Measurements from ENCODE around the gene TWF2. TPM values are rescaled to one million over a fixed set of nuclear protein-coding genes. Genes with fewer than 3 reads are reported as not detected.

The TWF2 gene
- total and polyA plus RNA-seq, 10 of the 15 experiments (the other 5 are each of a cell fraction or from before 2014, with no cell fraction given) = 0.16 to 106 (median 68.5) TPM

DNA sequence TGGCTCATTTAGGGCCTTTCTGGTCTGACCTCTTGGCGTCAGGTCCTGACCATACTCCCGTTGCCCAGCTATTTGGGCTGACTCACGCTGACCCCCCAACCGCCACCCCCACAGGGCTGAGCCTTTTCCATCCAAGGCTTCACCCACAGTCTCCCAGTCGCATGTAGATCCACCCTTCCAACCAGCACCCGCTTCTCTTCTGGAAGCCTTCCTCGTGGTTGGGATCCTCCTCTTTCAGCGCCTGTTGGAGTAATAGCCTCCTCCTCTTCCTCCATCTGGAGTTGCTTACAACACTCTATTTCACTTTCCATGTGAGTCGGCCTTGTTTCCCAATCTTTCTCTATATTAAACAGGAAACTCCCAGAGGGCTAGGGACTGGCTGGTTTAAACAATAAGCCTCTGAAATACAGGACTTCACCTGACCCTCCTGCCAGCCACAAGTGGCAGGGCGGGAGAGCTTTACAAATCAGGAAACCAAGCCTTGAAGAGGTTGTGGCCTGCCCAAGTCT lies 43.1 kb downstream of the TWF2 start:
- FAIRE-seq = no peak

DNA sequence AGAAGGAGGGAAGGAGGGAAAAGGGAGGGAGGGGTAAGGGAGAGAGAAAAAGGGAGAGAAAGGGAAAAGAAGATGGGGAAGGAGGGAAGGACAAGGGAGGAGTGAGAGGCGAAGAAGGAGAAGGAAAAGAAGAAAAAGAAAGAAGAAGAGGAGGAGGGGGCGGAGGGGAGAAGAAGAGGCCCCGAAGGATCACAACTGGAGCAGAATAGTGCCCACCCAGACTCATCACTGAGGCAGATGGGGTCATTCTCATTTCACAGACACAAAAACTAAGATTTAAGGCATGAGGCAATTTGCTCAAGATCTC lies 43.7 kb downstream of the TWF2 start:
- Histone ChIP-seq H2AFZ (ENCODE audit: control insufficient read depth, low read depth, low read length) (no peak overlapping the region), H3K9ac (ENCODE audit: control insufficient read depth, insufficient read depth, low read length) (no peak overlapping the region), H3K4me1 (ENCODE audit: control insufficient read depth, insufficient read depth, low read length) (peaks cover 22% of the 10 kb centered on the region), H3K27me3 (replicated peaks in 1 of 2; ENCODE audit: control insufficient read depth in 2 of 2, insufficient read depth in 2 of 2, low read length in 1 of 2) (no peaks in the 10 kb centered on the region), H3K4me3 (no peak overlapping the region), H4K20me1 (ENCODE audit: control insufficient read depth, insufficient read depth) (no peaks in the 10 kb centered on the region), H3K27ac (ENCODE audit: control insufficient read depth, insufficient read depth) (no peak overlapping the region), H3K4me2 (ENCODE audit: control insufficient read depth, insufficient read depth) (no peak overlapping the region), H3K9me3 (replicated peaks; ENCODE audit: control insufficient read depth, insufficient read depth, low read length) (no peaks in the 10 kb centered on the region), H3K36me3 (ENCODE audit: control insufficient read depth in 2 of 2, insufficient read depth in 2 of 2, low read length in 1 of 2) (0 out of 4 replicates have a peak, but pooled peaks cover 0 to 4% of the 10 kb centered on the region in 2 experiments), H3K79me2 (ENCODE audit: control insufficient read depth, insufficient read depth, low read length) (peaks cover 17% of the 10 kb centered on the region)
- intact Hi-C loops (cut with micrococcal nuclease; ENCODE audit: unreplicated experiment) = no loop called here
- 77% methylated on average over 3 of the region's 3 CpGs for WGBS (ENCODE audit: insufficient coverage, insufficient replicate concordance, low lambda C conversion rate, missing lambda C conversion rate)
- no TSS peak for BruUV-seq (replicated peaks)
- FAIRE-seq (no peak), ATAC-seq (no peak), DNase-seq (ENCODE audit: low read depth, low spot score) (no peak)
- CTCF ChIA-PET = interaction anchor here (1.1 kb wide), 1 partner anchor 10 kb away, joined by 3 read pairs; no protein-coding TSS in a partner anchor
- RAD21 ChIA-PET (ENCODE audit: unreplicated experiment) = no interaction called here
- SMC1A ChIA-PET (ENCODE audit: uncharacterized antibody, unreplicated experiment) = interaction anchor here (1.1 kb wide), 1 partner anchor 26 kb away, joined by 3 read pairs; no protein-coding TSS in a partner anchor
- POLR2A ChIA-PET = no interaction called here
- in situ Hi-C loops (cut with MboI) = no loop called here
- TF ChIP-seq IRF4 (IDR thresholded peaks at IDR 0.05; ENCODE audit: low read depth, low read length) (no peak), TBL1XR1 (IDR thresholded peaks at IDR 0.05; ENCODE audit: low read depth, low read length) (no peak), SMARCA5 (IDR thresholded peaks at IDR 0.05) (no peak), ZNF207 (IDR thresholded peaks at IDR 0.05; ENCODE audit: borderline replicate concordance) (no peak), DPF2 (IDR thresholded peaks at IDR 0.05) (no peak)
- TF ChIP-seq, protein P1, sequence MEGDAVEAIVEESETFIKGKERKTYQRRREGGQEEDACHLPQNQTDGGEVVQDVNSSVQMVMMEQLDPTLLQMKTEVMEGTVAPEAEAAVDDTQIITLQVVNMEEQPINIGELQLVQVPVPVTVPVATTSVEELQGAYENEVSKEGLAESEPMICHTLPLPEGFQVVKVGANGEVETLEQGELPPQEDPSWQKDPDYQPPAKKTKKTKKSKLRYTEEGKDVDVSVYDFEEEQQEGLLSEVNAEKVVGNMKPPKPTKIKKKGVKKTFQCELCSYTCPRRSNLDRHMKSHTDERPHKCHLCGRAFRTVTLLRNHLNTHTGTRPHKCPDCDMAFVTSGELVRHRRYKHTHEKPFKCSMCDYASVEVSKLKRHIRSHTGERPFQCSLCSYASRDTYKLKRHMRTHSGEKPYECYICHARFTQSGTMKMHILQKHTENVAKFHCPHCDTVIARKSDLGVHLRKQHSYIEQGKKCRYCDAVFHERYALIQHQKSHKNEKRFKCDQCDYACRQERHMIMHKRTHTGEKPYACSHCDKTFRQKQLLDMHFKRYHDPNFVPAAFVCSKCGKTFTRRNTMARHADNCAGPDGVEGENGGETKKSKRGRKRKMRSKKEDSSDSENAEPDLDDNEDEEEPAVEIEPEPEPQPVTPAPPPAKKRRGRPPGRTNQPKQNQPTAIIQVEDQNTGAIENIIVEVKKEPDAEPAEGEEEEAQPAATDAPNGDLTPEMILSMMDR (IDR thresholded peaks at IDR 0.05 in 2 of 3, conservative IDR thresholded peaks at IDR 0.05 in 1 of 3; ENCODE audit: control insufficient read depth in 2 of 3, extremely low read depth in 1 of 3, insufficient read depth in 1 of 3, low read depth in 3 of 3, low read length in 3 of 3) = no peak
- TF ChIP-seq, protein P2, sequence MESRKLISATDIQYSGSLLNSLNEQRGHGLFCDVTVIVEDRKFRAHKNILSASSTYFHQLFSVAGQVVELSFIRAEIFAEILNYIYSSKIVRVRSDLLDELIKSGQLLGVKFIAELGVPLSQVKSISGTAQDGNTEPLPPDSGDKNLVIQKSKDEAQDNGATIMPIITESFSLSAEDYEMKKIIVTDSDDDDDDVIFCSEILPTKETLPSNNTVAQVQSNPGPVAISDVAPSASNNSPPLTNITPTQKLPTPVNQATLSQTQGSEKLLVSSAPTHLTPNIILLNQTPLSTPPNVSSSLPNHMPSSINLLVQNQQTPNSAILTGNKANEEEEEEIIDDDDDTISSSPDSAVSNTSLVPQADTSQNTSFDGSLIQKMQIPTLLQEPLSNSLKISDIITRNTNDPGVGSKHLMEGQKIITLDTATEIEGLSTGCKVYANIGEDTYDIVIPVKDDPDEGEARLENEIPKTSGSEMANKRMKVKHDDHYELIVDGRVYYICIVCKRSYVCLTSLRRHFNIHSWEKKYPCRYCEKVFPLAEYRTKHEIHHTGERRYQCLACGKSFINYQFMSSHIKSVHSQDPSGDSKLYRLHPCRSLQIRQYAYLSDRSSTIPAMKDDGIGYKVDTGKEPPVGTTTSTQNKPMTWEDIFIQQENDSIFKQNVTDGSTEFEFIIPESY (IDR thresholded peaks at IDR 0.05) = no peak

More for the DNA sequence above, 43.1 kb downstream of the TWF2 start:
- in situ Hi-C loops (cut with MboI) = no loop called here
- BruUV-seq (replicated peaks) = no TSS peak
- H3K9me3 ChIP-seq (replicated peaks; ENCODE audit: control insufficient read depth, insufficient read depth, low read length) = no peaks in the 10 kb centered on the region
- H3K4me3 ChIP-seq = no peak overlapping the region
- ChIA-PET CTCF (interaction anchor here (1.1 kb wide), 1 partner anchor 9 kb away, joined by 3 read pairs; no protein-coding TSS in a partner anchor), RAD21 (ENCODE audit: unreplicated experiment) (no interaction called here), SMC1A (ENCODE audit: uncharacterized antibody, unreplicated experiment) (interaction anchor here (1.0 to 1.6 kb wide), 3 partner anchors 10 to 25 kb away, joined by 3 to 5 read pairs (median 3); no protein-coding TSS in a partner anchor), POLR2A (interaction anchor here (1.1 to 1.2 kb wide), 2 partner anchors 9 to 42 kb away, joined by 4 read pairs; partner anchors contain the start of gene POC1A)
- H3K4me1 ChIP-seq (ENCODE audit: control insufficient read depth, insufficient read depth, low read length) = peaks cover 25% of the 10 kb centered on the region
- no peak for DNase-seq (ENCODE audit: low read depth, low spot score)
- peaks cover 19% of the 10 kb centered on the region for H3K79me2 ChIP-seq (ENCODE audit: control insufficient read depth, insufficient read depth, low read length)
- WGBS (ENCODE audit: insufficient coverage, insufficient replicate concordance, low lambda C conversion rate, missing lambda C conversion rate) = 51% methylated on average over 10 of the region's 10 CpGs
- no peak for ATAC-seq
- no peaks in the 10 kb centered on the region for H3K27me3 ChIP-seq (replicated peaks in 1 of 2; ENCODE audit: control insufficient read depth in 2 of 2, insufficient read depth in 2 of 2, low read length in 1 of 2)
- no peak overlapping the region for H3K27ac ChIP-seq (ENCODE audit: control insufficient read depth, insufficient read depth)
- intact Hi-C loops (cut with micrococcal nuclease; ENCODE audit: unreplicated experiment) = no loop called here
- no peak overlapping the region for H2AFZ ChIP-seq (ENCODE audit: control insufficient read depth, low read depth, low read length)
- H4K20me1 ChIP-seq (ENCODE audit: control insufficient read depth, insufficient read depth) = no peaks in the 10 kb centered on the region
- 0 out of 4 replicates have a peak, but pooled peaks cover 0 to 4% of the 10 kb centered on the region in 2 experiments for H3K36me3 ChIP-seq (ENCODE audit: control insufficient read depth in 2 of 2, insufficient read depth in 2 of 2, low read length in 1 of 2)
- H3K4me2 ChIP-seq (ENCODE audit: control insufficient read depth, insufficient read depth) = no peak overlapping the region
- no peak overlapping the region for H3K9ac ChIP-seq (ENCODE audit: control insufficient read depth, insufficient read depth, low read length)
- TF ChIP-seq IKZF2 (IDR thresholded peaks at IDR 0.05) (0 out of 4 replicates have a peak, but pooled peaks of 1 of the 2 experiments have one; percentile 12), CREB1 (IDR thresholded peaks at IDR 0.05; ENCODE audit: low read depth) (no peak), ZBED1 (IDR thresholded peaks at IDR 0.05; ENCODE audit: borderline replicate concordance) (no peak), NR2F1 (conservative IDR thresholded peaks at IDR 0.05) (peak; percentile 87), EP300 (IDR thresholded peaks at IDR 0.05; ENCODE audit: borderline replicate concordance in 1 of 2, control insufficient read depth in 1 of 2, low read depth in 2 of 2, low read length in 2 of 2) (no peak), DPF2 (IDR thresholded peaks at IDR 0.05) (peak; percentile 42; the same call in 1 of the 2 replicates), NFIC (IDR thresholded peaks at IDR 0.05; ENCODE audit: low read depth, low read length) (no peak), IKZF1 (conservative IDR thresholded peaks at IDR 0.05) (peak; percentile 48; the same call in 1 of the 2 replicates)
- TF ChIP-seq, protein P3, sequence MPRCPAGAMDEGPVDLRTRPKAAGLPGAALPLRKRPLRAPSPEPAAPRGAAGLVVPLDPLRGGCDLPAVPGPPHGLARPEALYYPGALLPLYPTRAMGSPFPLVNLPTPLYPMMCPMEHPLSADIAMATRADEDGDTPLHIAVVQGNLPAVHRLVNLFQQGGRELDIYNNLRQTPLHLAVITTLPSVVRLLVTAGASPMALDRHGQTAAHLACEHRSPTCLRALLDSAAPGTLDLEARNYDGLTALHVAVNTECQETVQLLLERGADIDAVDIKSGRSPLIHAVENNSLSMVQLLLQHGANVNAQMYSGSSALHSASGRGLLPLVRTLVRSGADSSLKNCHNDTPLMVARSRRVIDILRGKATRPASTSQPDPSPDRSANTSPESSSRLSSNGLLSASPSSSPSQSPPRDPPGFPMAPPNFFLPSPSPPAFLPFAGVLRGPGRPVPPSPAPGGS (IDR thresholded peaks at IDR 0.05; ENCODE audit: borderline replicate concordance, insufficient read depth, low read depth, low read length, poor library complexity, severe bottlenecking) = no peak

All from GM12878 (cell line).